NCI-H2227 (cell line): ENCODE results near the gene PLB1.
"Not testable (repeated sequence)": the region's sequence is repeated elsewhere in the genome, so short reads cannot be mapped to it uniquely, and the experiment has no call there.

Source experiments
- DNase-seq: peaks from one replicate; lab custom pipeline; 2025; ENCODE audit not compliant: unreplicated experiment; lab: John Stamatoyannopoulos, UW

The PLB1 gene

DNA sequence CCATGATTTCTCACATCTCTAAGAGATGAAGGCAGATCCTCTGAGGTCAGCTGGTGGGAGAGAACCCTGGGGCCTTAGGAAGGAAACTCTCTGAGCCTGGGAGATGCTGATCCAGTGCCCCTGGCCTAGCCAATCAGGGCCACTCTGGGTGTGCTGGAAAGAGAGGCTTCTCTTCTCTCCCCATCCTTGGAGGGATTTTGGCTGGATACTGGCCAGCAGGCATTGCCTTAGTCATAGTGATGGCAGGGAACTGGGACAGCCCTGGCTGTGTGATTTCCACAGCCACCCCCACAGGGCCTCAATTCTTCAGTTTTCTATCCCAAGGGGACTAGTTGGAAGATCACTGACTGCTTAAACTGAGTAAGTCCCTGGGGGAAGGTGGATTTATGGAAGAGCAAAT lies 26.6 kb upstream of the PLB1 start:
- no peak for DNase-seq

- DNase-seq, result no peak
These were observed 25.8 kb upstream of the PLB1 start for GRCh38 chr2:28469947-28470535.

DNA sequence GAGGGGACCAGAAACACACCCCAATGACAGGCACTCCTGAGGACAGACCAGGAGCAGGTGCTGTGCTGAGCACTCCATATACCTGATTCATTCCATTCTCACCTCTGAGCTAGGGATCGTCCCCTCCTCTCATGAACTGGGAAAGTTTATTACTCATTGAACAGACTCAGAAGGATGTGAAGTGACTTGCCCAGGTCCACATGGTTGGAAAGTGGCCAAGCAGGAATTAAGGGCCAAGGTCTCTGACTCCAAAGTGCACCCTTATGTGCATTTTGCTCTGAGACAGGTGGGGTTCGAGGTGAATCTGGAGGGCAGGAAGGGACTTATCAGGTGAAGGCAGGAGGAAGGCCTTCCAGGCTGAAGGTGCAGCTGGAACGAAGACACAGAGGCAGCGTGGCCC lies 25.1 kb upstream of the PLB1 start:
- no peak for DNase-seq

DNA sequence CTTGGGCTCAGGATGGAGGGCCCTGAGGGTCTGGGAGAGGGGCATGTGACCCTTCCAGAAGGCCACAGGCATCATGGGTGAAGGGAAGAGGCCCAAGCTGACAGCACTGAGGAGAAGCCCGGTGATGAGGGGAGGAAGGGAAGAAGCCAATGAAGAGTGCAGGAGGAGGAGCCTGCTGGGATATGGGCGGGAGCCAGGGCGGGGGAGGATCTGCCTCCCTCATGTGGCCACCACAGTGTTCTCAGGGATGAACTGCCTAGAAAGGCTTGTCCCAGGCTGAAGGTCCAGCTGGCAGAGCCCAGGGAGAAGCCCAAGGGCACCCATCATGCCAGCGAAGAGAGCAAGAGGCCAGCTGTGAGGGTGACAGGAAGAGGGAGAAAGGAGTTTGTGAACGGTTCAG lies 24.6 kb upstream of the PLB1 start:
- no peak for DNase-seq

GRCh38 chr2:28471701-28472236 lies 24.1 kb upstream of the PLB1 start:
- no peak for DNase-seq

GRCh38 chr2:28472641-28473040 lies 23.2 kb upstream of the PLB1 start:
- DNase-seq, result not testable (repeated sequence)

DNA sequence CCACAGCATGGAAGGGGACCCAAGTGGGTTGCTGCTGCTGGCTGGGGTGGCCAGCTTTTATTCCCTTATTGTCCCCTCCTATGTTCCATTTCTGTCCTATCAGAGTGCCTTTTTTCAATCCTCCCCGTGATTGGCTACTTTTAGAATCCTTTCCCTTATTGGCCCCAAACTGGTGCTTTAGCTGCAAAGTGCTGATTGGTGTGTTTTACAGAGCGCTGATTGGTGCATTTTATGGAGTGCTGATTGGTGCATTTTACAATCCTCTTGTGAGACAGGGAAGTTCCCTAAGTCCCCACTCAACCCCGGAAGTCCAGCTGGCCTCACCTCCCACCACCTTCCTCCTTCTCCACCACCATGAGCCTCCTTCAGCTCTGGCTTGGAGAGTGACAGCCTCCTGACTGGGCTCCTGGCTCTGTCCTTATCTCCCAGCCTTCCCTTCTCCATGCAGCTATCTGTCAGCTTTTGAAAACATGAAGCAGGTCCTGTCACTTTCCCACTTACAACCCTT lies 20.7 kb upstream of the PLB1 start:
- no peak for DNase-seq

DNA sequence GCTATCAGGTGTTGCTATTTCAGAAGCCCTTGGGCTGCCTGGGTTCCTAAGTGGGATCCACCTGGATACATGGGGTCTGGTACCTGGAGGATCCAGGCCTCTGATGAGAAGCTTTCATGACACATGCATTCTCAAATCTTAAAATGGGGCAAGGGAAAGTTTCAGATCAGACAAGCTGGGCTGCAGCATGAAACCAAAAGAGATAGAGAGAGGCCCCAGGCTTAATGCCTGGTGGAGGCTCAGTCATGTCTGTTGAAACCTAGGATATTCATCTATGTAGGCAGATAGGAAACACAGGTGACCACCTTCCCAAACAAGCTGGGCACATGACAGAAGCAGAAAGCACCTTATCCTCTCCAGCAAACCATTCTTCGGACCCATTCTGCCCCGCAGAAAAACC lies 18.8 kb upstream of the PLB1 start:
- DNase-seq, result no peak

GRCh38 chr2:28477645-28478044 lies 18.2 kb upstream of the PLB1 start:
- DNase-seq, result no peak

- DNase-seq, result no peak
These were observed 15.3 kb upstream of the PLB1 start for GRCh38 chr2:28480403-28481049.

GRCh38 chr2:28481905-28482304 lies 14.0 kb upstream of the PLB1 start:
- no peak for DNase-seq

GRCh38 chr2:28484835-28485234 lies 11.0 kb upstream of the PLB1 start:
- DNase-seq, result no peak

DNA sequence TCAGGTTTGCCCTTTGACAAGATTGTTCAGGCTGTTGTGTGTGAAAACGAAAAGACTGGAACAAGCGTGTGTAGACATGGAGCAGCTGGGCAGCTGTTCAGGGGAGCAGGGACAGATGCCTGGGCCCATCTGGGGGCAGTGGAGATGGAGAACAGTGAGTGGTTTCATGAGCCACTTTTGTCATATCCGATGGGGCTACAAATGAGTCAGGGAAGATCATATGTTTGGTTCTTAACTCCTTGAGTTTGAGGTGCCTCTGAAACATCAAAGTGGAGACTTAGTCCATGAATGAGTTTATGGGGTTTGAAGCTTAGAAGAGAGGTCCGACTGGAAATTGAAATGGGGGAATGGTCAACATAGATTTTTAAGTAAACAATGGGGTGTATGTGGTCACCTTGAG lies 9.3 kb upstream of the PLB1 start:
- no peak for DNase-seq

DNA sequence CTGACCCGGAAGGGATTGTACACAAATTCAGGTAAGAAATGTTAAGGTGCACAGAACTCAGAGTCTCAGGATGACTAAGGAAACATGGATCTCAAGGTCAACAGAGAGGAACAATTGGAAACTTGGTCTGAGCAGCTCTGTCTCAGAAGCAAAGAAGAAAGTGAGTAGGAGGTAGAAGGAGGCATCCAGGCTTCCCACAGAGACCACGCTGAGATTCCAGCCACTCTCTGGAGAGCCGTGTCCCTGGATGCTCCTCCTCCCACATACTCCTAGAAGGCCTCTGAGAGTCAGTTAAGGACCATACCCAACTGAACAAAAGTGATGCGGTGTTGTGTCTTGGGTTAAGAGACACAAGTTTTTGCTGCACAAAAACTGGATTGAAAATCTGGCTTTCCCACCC lies 8.6 kb upstream of the PLB1 start:
- DNase-seq, result no peak

DNA sequence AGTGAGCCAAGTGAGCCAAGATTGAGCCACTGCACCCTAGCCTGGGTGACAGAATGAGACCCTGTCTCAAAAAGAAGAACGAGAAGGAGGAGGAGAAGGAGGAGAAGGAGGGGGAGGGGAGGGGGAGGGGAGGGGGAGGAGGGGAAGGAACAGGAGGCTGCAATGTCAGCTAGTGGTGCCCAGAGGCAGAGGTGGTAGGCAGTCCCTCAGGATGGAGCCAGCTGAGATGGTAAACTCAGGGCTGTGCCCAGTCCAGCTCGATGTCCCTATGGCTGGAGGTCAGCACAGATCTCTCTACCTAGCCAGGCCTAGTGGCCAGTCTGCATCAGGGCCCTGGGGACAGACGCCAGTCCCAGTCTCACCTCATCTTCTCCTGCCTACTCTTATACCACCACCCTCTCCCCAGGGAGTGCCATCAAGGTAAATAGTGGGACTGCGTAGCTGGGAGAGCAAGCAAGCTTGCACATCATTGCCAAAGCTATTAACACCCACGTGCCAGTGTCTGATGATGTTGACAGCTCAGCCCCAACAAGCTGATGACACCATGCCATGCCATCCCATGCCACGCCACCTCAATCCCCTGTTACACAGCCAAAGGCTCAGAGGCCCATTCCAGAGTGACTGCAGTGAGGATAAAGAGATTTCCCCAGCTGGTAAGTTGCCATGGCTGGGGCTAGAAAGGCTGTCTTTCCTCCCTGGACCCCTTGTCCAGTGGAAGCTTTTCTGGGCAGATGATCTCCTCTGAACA lies 7.6 kb upstream of the PLB1 start:
- DNase-seq, result no peak

DNA sequence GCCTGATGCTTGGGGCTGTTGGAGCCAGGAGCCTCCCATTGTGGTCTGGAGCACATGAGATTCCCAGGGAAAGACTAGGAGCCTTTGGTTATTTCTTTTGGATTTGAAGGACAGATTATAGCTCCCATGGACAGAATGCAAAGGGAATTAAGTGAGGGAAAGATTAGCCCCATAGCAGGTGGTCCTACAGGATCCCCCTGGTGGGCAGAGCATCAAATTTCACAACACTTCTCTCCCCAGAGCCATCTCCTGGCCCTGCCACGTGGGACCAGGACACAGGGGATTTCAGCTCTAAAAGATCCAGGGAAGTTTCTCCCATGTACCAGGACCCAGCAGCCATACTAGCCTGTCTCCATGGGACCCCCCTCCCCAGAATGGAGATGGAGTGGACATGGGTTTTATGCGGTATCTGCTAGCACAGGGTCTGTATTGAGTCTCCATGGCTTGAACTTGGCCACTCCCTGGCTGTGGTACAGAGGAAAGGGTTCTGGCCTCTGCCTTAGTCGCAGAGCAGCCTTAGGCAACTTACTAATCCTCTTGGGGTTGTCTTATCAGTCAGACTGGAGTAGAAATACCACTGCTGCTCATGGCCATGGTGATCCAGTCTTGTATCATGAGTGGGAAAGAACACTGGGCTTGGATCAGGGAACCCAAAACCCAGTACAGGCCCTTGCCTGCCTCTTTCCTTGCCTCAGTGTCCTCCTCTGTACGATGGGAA lies 6.8 kb upstream of the PLB1 start:
- DNase-seq, result no peak

- DNase-seq, result no peak
These were observed 5.3 kb upstream of the PLB1 start for GRCh38 chr2:28490558-28490957.

DNA sequence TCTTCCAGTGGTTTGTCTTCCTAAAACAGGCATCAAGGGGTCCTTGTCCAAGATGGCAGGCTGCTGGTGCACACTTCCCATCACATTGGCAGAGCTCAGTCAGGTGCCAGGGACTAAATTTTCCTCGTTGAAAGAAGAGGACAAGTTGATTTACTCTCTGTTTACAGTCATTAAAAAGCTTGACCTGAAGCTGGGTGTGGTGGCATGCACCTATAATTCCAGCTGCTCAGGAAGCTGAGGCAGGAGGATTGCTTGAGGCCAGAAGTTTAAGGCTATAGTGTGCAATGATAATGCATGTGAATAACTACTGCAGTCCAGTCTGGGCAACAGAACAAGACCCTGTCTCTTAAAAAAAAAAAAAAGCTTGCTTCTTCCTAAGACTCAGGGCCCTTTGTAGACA lies 3.6 kb upstream of the PLB1 start:
- DNase-seq, result no peak

GRCh38 chr2:28493636-28494035 lies 2.2 kb upstream of the PLB1 start:
- no peak for DNase-seq

GRCh38 chr2:28496781-28497180 lies 921 bp downstream of the PLB1 start:
- no peak for DNase-seq

DNA sequence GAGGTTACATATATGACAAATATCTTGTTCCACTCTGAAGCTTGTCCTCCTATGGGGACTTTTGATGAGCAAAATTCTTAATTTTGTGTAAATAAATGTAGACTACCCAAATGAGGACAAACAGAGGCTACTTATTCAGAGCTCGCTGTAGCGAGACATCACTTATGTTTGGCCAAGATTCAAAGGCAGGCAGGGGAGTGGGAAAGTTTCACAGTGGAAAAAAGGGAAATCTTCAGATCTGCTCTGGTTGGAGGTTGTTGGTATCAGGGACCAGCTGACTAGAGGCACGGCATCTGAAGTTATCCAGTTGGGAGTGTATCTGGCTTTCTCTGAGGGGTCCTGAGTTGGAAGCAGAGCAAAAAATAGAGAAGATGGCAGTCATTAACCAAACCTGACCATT lies 1.3 kb downstream of the PLB1 start:
- DNase-seq, result no peak
